Measurements from ENCODE around the gene GRAMD1C. TPM values are rescaled to one million over a fixed set of nuclear protein-coding genes. Genes with fewer than 3 reads are reported as not detected.

Gene GRAMD1C
- total RNA-seq, 1 donor from 2014 or later = 9.2 TPM

DNA sequence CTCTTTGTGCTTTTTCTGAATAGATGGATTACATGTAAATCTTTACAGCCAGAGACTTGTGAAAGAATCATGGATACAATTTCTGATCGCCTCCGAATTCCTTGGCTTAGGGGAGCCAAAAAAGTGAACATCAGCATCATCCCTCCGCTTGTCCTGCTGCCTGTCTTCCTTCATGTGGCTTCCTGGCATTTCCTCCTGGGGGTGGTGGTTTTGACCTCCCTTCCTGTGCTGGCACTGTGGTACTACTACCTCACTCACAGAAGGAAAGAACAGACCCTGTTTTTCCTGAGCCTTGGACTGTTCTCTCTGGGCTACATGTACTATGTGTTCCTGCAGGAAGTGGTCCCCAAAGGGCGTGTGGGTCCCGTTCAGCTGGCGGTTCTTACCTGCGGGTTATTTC is 115.1 kb downstream of the GRAMD1C start:
- DNase-seq = no peak

DNA sequence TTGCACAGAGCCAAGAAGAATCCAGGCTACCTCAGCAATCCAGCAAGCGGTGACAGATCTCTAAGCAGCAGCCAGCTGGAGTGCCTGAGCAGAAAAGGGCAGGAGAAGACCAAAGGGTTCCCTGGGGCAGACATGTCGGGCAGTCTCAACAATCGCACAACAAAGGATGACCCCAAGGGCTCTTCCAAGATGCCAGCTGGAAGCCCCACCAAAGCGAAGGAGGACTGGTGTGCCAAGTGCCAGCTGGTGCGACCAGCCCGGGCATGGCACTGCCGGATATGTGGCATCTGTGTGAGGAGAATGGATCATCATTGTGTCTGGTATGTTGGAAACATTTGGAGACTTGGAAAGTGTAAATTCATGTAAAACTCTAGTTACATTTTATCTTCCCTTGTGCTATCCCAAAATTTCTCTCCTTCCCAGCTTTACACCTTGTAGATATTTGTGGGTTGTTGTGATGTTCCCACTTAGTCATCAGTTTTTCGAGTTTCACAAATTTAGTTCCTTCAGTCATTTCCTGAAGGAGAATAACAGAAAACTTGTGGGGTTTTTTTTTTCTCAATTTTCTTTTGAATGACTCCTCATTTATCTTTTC is 115.6 kb downstream of the GRAMD1C start:
- no peak for DNase-seq

DNA sequence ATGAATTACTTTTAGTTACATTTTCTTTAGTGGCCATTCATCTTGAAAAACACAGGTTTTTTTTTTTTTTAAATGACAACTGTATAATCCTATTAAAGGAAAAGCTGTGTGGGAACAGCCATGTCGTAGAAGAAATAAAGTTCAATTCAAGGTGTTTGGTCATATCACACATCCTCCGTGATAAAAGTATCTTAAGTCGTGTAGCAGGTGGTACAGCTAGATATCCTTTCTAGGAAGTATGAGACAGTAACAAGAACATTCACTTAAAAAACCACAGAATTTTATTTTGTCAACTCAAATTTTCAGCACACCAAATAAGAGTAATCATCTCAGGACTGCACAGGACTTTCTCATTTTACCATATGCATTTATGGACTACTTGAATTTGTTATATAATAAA is 125.3 kb downstream of the GRAMD1C start:
- no peak for DNase-seq

DNA sequence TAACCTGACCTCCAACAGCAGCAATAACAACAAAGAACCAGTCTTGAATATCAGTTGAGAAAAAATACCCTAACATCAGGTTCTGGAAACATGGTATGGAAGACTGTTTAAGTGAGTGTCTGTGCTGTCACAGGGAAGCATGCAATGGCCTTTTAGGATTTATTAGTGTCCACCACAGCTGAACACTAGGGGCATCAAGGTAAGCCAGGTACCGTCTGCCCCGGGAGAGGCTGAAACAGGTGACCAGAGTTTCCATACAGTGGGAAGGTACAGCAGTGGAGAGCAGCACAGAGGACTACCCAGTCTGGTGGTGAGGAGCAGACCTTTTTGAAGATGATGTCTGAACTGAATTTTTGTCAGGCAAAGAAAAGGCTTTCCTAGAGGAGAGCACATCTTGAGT is 127.6 kb downstream of the GRAMD1C start:
- no peak for DNase-seq

- DNase-seq = no peak
Observed at GRCh38 chr3:113968986-113969385, 130.4 kb downstream of the GRAMD1C start.

- DNase-seq = no peak
Observed at GRCh38 chr3:113977822-113978221, 139.2 kb downstream of the GRAMD1C start.

- DNase-seq = no peak
Observed at GRCh38 chr3:113979916-113980315, 141.3 kb downstream of the GRAMD1C start.

DNA sequence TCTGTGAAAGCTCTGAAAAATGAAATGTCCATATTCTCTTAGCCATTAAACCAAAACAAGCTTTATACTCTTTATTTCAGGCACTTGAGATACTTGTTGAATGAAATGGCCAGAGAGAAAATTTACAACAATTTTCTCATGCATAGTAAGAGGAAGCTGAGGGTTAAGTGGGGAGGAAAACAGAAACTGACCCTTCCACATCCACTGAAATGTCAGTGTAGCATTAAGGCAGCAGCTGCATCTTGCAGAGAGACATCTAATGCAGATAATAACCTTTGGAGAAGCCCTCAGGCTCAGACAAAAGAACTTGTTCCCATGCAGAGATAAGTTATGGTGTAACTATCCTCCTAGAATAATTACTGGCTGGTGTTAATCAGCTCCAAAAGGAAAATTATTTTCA is 143.2 kb downstream of the GRAMD1C start:
- no peak for DNase-seq

DNA sequence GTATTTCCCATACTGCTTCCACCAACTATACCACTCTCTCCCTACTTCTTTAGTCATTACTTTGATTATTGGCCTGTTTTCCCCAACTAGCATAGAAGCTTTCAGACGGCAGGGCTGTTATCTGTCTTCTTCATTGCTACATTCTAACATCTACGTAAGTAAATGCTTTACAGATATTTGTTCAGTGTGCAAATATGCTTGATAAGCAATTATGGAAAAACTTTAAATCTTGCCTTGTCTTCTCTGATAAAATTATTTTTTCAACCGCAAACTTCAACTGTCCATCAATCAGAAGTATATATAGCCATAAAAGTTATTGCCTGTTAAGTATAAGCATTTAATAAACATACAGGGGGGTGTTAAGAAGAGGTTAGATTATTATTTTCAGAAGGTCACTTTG is 145.0 kb downstream of the GRAMD1C start:
- no peak for DNase-seq

DNA sequence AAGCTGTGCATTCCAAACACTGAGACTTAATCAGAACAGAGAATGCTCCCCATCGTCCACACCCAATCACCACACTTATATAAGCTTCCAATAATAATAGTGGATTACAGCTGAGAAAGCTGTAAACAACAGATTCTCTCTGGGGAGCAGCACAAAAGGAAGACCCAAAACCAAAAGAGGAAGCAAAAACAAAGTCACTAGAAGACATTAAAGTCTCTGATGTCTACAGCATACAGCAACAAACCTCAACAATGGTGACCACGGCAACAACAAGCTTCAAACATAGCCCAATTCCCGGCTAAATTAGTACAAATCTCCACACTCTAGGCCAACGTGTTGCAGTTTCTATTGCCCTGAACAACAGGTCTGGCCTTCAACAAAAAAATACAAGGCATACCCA is 147.0 kb downstream of the GRAMD1C start:
- no peak for DNase-seq

Other genes with a start within 250 kb of the GRAMD1C start
- 8.9 TPM for gene USF3, start 142.1 kb upstream of the GRAMD1C start, total RNA-seq
- 70.6 TPM for gene NAA50, start 92.5 kb upstream of the GRAMD1C start, total RNA-seq
- gene ATP6V1A, start 91.8 kb upstream of the GRAMD1C start, total RNA-seq = 60.8 TPM
- 3.4 TPM for gene ZDHHC23, start 109.2 kb downstream of the GRAMD1C start, total RNA-seq
- 3.9 TPM for gene CCDC191, start 217.7 kb downstream of the GRAMD1C start, total RNA-seq
- 23.9 TPM for gene QTRT2, start 217.9 kb downstream of the GRAMD1C start, total RNA-seq

All from skin of body (tissue), 2 donors.